NCI-H2107 (cell line): ENCODE results near the gene CBS.
"Not testable (repeated sequence)": the region's sequence is repeated elsewhere in the genome, so short reads cannot be mapped to it uniquely, and the experiment has no call there.

Source experiments
- DNase-seq: peaks from one replicate; lab custom pipeline; 2025; lab: John Stamatoyannopoulos, UW

The CBS gene

DNA sequence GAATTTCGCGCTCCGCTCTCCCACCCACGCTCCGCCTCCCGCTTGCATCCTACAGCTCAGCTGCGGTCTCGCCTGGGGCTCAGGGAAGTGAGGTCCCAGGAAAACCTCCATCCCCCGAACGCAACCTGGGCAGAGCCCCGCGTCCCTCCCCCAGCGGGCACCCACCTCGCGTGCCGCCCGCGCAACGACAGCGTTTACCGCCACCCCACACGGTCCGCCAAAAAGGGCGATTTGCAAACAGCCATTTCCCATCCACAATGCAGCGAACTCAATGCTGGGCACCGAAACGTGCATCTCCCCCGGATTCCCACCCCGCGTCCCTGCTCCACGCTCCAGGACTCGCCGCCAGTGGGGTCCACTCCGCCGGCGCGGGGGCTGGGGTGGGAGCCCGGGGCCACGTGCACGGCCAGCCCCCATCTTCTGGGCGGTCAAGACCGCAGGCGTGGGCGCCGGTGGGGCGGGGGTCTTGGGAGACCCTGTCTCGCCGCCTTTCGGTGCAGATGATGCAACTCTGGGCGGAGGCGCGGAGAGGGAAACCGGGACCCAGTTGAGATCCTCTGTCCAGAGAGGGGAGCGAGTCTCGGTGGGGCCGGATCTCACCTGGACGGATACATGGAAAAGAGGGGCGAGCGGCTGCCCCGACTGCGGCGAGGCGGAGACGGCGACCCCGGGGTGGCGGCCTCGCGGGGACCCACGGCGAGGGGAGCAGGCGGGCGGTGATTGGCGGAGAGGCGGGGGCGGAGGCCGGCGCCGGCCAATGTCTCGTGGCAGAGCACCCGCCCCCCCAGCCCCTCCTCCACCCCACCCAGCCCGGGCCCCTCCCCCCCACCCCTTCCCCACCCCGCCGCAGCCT, at the start of gene CBS:
Gene CBS, minus strand, starts transcription at position 666 of the 853 bp plus-strand sequence. CDS start 3,642 bp downstream, outside the sequence.
- not testable (repeated sequence) for DNase-seq

DNA sequence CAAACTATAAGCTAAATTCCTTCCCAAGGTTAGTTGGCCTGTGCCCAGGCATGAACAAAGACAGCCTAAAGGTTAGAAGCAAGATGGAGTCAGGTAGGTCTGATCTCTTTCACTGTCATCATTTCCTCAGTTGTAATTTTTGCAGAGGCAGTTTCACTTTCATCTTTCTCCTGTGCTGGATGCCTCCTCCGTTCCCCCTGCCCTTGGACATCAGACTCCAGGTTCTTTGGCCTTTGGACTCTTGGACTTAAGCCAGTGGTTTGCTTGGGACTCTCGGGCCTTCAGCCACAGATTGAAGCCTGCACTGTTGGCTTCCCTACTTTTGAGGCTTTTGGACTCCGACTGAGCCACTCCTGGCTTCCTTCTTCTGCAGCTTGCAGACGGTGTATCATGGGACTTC, 40.3 kb upstream of the CBS start:
- DNase-seq = not testable (repeated sequence)

DNA sequence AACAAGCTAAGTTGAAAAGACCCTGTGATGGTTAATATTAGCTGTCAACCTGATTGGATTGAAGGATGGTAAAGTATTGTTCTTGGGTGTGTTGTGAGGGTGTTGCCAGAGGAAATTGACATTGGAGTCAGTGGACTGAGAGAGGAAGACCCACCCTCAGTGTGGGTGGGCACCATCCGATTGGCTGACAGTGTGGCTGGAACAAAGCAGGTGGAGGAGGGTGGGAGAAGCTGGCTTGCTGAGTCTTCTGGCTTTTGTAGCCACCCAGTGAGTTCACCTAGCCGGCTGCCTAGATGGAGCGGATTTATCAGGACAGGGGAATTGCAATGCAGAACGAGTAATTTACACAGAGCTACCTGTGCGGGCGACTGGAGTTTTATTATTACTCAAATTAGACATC, 38.8 kb upstream of the CBS start:
- not testable (repeated sequence) for DNase-seq

DNA sequence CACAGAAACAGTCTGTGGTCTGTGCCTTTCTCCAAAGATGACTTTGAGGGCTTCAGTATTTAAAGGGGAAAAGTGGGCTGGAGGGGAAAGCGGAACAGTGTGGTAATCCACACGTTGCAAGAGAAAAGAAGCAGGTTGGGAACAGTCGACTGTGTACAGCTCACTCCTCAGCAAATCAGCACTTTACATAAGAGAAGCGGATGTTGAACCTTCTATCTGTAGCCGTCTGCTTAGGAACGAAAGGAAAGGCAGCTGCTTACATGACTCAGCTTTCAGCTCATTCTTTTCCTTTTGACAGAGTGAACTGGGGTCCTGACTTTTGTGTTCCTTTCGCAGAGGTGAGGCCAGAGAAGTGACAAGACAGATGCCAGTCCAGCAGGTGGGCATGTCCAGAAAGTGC, 33.4 kb upstream of the CBS start:
- not testable (repeated sequence) for DNase-seq

DNA sequence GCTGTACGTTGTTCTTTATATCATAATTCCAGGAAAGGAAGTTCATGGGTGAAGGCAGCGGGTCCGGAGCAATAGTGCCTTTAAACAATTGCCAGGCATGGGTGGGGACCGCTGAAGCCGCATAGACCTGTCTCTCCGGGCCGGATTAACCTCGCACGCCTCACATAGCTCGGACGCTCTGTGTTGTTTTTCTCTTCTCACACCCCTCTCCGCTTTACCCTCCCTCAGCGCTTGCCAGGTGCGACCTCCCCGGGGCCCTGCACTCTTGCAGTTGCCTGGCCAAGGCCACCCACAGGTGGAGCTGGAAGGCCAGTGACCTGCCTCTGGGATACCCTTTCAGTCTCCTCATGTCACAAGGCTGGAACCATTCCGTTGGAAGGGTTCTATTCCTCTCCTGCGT, 32.5 kb upstream of the CBS start:
- DNase-seq = not testable (repeated sequence)

GRCh38 chr21:43107794-43108137, 32.1 kb upstream of the CBS start:
- DNase-seq = not testable (repeated sequence)

GRCh38 chr21:43106965-43107793, 31.5 kb upstream of the CBS start, which contains the start of gene U2AF1:
U2AF1 (minus strand) TSS chr21:43107570; CDS start chr21:43107494, 76 bp downstream.
- DNase-seq = not testable (repeated sequence)

DNA sequence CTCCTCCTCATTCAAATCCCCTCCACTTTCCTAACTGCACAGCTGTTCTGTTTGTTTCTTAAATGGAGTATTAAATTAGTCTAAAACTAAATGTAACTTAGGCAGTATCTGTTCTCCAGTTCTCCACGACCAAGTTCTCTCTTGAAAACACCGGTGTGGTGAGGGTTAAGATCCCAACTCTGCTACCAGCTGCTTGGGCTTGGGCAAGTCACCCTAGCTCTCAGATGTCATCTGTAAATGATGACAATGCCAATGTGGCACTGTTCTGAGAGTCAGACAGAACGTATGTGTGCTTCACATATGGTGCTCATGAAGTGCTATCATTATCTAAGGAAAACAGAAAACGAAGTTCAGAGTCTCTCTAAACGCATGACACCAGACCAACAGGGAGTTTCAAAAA, 29.0 kb upstream of the CBS start:
- not testable (repeated sequence) for DNase-seq

DNA sequence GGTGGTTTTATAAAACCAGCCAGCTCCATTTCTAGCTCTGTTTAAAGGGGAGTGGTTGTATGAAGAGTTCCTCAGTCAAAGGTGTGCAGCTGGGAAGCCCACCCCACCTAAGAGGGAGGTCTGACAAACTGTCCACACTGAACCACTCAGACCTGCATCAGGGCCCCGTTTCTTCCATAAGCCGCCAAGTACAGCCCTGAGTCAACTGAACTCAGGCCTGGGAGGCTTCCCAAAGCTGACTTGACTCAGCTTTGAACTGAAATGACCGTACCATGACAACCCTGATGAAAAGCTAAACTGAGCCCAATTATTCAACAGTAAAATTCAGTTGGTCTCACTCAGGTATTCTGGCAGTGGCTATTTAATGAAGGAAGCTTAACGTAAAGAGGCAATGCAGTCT, 26.6 kb upstream of the CBS start:
- DNase-seq = not testable (repeated sequence)

GRCh38 chr21:43101676-43102075, 26.0 kb upstream of the CBS start:
- not testable (repeated sequence) for DNase-seq

DNA sequence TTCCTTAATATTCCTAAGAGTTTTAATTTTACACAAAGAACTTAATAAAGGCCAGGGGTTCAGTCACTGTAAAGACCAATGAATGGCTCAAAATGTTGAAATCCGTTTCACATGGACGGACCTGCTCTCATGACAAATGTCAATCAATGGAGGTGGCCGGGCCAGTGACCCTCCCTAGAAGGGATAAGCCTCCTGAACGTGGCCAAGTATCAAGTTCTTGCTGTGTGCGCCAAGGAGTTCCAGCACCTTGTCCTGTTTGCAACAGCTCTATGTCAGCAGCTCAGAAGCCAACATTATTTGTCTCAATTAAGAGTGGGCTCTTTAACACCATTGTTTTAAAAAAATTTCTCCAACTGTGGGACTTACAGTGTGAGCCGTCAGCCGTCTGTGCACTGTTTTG, 25.4 kb upstream of the CBS start:
- DNase-seq = not testable (repeated sequence)

GRCh38 chr21:43091979-43092614, 16.5 kb upstream of the CBS start:
- not testable (repeated sequence) for DNase-seq

DNA sequence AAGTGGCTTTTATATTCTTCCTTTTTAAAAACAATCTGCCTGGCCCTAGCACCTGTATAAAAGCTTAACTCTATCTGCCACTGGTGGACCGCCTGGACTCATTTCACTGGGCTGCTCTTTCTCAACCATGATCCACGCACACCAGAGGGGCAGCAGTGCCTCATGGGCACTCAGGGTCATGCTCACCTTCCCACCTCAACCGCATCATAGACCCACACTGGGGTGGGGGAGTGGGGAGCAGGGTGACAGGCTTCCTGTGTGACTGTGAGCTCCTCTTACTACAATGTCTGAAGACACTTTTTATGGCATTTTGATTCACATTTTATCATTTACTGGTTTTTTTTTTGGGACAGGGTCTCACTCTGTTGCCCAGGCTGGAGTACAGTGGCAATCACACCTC, 15.3 kb upstream of the CBS start:
- DNase-seq = not testable (repeated sequence)

DNA sequence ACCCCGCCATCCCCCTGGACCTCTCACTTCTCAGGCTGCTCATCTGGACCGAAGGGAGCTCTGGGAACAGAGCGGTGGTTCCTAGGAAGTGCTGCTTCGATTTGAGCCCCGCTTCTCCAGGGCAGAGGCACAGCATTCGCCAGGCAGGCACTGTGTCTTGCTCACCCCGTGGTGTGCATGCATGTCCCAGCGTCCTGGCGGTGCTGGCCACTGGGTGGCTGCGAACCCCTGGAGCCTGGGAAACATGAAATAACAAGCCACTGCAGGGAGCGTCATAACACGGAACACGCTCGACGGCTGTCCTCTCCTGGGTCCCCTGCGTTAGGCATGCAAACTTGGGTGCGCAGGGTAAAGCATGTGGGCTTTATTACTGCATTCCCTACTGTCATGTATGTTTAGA, 13.8 kb upstream of the CBS start:
- not testable (repeated sequence) for DNase-seq

GRCh38 chr21:43082587-43083300, 7.1 kb upstream of the CBS start:
- DNase-seq = not testable (repeated sequence)

DNA sequence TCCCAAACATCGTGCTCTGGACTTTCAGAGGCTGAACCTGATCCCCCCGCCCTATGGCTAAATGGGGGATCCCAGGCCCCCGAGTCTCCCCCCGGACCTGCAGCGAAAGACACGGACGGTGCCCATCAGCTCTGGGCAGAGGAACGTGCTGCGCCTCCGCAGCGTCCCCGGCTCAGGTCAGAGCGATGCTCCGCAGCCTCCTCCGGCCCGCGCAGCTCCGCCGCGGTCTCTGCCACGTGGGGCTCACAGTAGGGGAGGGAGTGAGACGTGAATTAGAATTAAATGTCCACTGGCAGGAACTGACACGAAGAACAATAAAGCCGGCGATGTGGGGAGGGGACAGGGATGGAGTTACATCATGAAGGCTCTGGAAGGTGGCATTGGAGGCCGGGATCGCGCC, 1.0 kb upstream of the CBS start:
- not testable (repeated sequence) for DNase-seq

DNA sequence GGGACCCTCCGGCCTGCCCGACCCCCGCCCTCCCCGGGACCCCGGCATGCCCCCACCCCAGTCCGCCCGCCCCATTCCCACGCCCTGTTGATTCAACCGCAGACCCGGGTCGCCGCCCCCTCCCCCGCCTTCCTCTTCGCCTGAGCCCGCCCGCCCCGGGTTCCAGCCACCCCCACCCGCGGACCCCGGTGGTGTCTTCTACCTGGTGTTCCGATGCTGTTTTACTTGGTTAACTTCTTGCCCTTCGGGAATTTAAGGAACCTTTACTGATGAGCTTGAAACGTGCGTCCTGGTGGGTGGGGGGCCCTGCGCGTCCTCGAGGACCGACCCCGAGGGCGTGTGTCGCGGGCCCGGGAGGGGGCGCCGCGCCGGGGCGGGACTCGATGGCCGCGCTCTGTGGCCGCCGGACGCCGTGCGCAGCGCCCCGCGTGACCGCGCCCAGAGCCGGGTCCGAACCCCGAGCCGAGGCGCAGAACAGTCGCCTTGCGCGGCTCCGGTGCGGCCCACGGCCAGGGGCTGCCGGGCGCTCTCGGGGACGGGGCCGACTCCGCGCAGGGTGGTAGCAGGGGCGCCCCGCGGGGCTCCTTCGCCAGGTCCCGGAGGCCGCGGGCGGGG, 495 bp upstream of the CBS start:
- DNase-seq = not testable (repeated sequence)

- DNase-seq = not testable (repeated sequence)
Measured at GRCh38 chr21:43074401-43075169, 1.1 kb downstream of the CBS start.

DNA sequence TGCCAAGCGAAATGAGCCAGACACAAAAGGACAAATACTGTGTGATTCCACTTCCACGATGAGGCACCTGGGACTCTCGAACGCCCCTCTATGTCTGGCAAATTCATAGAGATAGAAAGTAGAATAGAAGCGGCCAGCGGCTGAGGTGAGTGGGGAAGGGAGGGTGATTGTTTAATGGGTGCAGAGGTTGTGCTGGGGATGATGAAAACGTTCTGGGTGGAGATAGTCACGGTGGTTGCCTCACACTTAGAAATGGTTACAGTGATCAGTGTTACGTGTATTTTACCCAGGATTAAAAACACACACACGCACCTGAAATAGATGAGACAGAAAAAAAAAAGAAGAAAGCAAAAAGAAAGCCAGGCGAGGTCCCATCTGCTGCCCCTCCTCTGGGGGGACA, 2.9 kb downstream of the CBS start:
- DNase-seq = not testable (repeated sequence)

- DNase-seq = not testable (repeated sequence)
Measured at GRCh38 chr21:43069682-43070081, 6.0 kb downstream of the CBS start.
